Measurements from ENCODE around the gene CYTH3. TPM values are rescaled to one million over a fixed set of nuclear protein-coding genes. Genes with fewer than 3 reads are reported as not detected.

The CYTH3 gene
- total and polyA plus RNA-seq, 9 of the 15 experiments (the other 6 are each of a cell fraction or from before 2014, with no cell fraction given), result 0.25 to 15.2 (median 11.4) TPM

- ATAC-seq, result no peak
- 82% methylated on average over 11 of the region's 11 CpGs for WGBS (ENCODE audit: insufficient coverage, low coverage, missing lambda C conversion rate)
These were observed 85.8 kb downstream of the CYTH3 start for GRCh38 chr7:6186577-6186976.

More at GRCh38 chr7:6186577-6186976, 85.8 kb downstream of the CYTH3 start:
- no peaks in the 10 kb centered on the region for H3K79me2 ChIP-seq (ENCODE audit: control insufficient read depth, insufficient read depth, low read length)
- POLR2A ChIA-PET, result no interaction called here
- no TSS peak for BruUV-seq (replicated peaks)
- DNase-seq (ENCODE audit: extremely low read depth in 1 of 4, low spot score in 3 of 4), result no peak
- TF ChIP-seq, protein P1, sequence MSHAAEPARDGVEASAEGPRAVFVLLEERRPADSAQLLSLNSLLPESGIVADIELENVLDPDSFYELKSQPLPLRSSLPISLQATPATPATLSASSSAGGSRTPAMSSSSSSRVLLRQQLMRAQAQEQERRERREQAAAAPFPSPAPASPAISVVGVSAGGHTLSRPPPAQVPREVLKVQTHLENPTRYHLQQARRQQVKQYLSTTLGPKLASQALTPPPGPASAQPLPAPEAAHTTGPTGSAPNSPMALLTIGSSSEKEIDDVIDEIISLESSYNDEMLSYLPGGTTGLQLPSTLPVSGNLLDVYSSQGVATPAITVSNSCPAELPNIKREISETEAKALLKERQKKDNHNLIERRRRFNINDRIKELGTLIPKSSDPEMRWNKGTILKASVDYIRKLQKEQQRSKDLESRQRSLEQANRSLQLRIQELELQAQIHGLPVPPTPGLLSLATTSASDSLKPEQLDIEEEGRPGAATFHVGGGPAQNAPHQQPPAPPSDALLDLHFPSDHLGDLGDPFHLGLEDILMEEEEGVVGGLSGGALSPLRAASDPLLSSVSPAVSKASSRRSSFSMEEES (CRISPR knock-in tag; IDR thresholded peaks at IDR 0.05), result peak; percentile 42
- TF ChIP-seq, protein P2, sequence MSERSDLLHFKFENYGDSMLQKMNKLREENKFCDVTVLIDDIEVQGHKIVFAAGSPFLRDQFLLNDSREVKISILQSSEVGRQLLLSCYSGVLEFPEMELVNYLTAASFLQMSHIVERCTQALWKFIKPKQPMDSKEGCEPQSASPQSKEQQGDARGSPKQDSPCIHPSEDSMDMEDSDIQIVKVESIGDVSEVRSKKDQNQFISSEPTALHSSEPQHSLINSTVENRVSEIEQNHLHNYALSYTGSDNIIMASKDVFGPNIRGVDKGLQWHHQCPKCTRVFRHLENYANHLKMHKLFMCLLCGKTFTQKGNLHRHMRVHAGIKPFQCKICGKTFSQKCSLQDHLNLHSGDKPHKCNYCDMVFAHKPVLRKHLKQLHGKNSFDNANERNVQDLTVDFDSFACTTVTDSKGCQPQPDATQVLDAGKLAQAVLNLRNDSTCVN (CRISPR knock-in tag; IDR thresholded peaks at IDR 0.05), result no peak
- no peaks in the 10 kb centered on the region; a peak in 1 of 5 replicates for H3K4me1 ChIP-seq (replicated peaks in 1 of 2; ENCODE audit: control insufficient read depth in 2 of 2, insufficient read depth in 2 of 2, low read length in 2 of 2)
- peak overlapping the region in 1 of 2 experiments; percentile 27; a peak in 1 of 4 replicates for H3K9ac ChIP-seq (ENCODE audit: insufficient read depth in 1 of 2, low read depth in 2 of 2, low read length in 2 of 2)
- CTCF ChIA-PET (ENCODE audit: low intra/inter-chr PET ratio), result no interaction called here
- no peak overlapping the region for H3K4me3 ChIP-seq
- no peak overlapping the region for H2AFZ ChIP-seq (ENCODE audit: low read depth, low read length)
- H3K9me3 ChIP-seq (replicated peaks; ENCODE audit: control insufficient read depth, insufficient read depth, low read depth, low read length), result no peaks in the 10 kb centered on the region
- H4K20me1 ChIP-seq (replicated peaks; ENCODE audit: control insufficient read depth, insufficient read depth, low read length), result no peaks in the 10 kb centered on the region
- H3K4me2 ChIP-seq (ENCODE audit: insufficient read depth, low read length), result no peak overlapping the region
- in situ Hi-C loops (cut with MboI), result no loop called here
- no peaks in the 10 kb centered on the region for H3K9me1 ChIP-seq (ENCODE audit: control insufficient read depth, insufficient read depth, low read length)
- peaks cover 28% of the 10 kb centered on the region; the same call in 2 of the 3 replicates for H3K36me3 ChIP-seq (ENCODE audit: control insufficient read depth, insufficient read depth, low read length)
- intact Hi-C loops (cut with micrococcal nuclease), result no loop called here
- no peaks in the 10 kb centered on the region for H3K27me3 ChIP-seq (ENCODE audit: control insufficient read depth in 2 of 2, insufficient read depth in 2 of 2, low read length in 2 of 2)
- H3K27ac ChIP-seq (ENCODE audit: extremely low read depth, low read depth, low read length), result no peak overlapping the region
- no peak for FAIRE-seq

All from K562 (cell line).